Measurements from ENCODE around the gene C1orf21.

Gene C1orf21

DNA sequence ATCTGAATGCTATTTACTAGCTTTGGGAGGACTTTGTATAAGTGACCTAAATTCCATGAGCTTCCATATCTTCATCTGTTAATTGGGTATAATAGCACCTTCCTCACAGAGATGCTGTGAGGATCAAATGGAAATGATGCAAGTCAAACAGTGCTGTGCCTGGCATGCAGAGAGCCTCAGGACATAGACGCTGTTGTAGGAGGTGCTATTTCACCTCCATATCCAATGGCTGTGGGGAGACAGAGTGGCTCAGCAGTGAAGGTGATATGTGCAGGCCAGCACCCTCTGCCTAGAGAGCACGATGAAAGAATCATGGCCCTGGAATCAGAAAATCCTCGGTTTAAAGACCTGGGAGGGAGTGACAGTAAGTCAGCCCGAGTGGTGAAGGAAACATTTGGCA is 16.0 kb upstream of the C1orf21 start:
- H4K20me1 ChIP-seq (ENCODE audit: insufficient read depth, low read length), result no peaks in the 10 kb centered on the region
- no peaks in the 10 kb centered on the region for H3K79me2 ChIP-seq (ENCODE audit: insufficient read depth, low read length)
- no peak overlapping the region for H3K4me2 ChIP-seq (ENCODE audit: low read length)
- TF ChIP-seq, protein P1, sequence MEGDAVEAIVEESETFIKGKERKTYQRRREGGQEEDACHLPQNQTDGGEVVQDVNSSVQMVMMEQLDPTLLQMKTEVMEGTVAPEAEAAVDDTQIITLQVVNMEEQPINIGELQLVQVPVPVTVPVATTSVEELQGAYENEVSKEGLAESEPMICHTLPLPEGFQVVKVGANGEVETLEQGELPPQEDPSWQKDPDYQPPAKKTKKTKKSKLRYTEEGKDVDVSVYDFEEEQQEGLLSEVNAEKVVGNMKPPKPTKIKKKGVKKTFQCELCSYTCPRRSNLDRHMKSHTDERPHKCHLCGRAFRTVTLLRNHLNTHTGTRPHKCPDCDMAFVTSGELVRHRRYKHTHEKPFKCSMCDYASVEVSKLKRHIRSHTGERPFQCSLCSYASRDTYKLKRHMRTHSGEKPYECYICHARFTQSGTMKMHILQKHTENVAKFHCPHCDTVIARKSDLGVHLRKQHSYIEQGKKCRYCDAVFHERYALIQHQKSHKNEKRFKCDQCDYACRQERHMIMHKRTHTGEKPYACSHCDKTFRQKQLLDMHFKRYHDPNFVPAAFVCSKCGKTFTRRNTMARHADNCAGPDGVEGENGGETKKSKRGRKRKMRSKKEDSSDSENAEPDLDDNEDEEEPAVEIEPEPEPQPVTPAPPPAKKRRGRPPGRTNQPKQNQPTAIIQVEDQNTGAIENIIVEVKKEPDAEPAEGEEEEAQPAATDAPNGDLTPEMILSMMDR (IDR thresholded peaks at IDR 0.05; ENCODE audit: low read length), result no peak
- no peak for TF ChIP-seq EZH2 (IDR thresholded peaks at IDR 0.05; ENCODE audit: borderline replicate concordance, low read length)
- no peak overlapping the region for H3K9ac ChIP-seq (ENCODE audit: low read length)
- no peaks in the 10 kb centered on the region for H3K4me1 ChIP-seq (ENCODE audit: insufficient read depth, low read length, severe bottlenecking)
- H3K9me2 ChIP-seq (ENCODE audit: low read depth, low read length), result no peaks in the 10 kb centered on the region
- H3K27me3 ChIP-seq (ENCODE audit: insufficient read depth, low read length), result no peaks in the 10 kb centered on the region
- no peak overlapping the region for H2AFZ ChIP-seq (ENCODE audit: low read length)
- no peak overlapping the region for H3K4me3 ChIP-seq (ENCODE audit: low read depth, low read length, poor library complexity, severe bottlenecking)
- H3K36me3 ChIP-seq (ENCODE audit: insufficient read depth, low read length), result no peaks in the 10 kb centered on the region
- H3K27ac ChIP-seq (ENCODE audit: low read depth, low read length, poor library complexity, severe bottlenecking), result no peak overlapping the region
- no peaks in the 10 kb centered on the region for H3K9me3 ChIP-seq (ENCODE audit: low read length)
- H3F3A ChIP-seq (ENCODE audit: insufficient read depth, low read length), result no peaks in the 10 kb centered on the region

DNA sequence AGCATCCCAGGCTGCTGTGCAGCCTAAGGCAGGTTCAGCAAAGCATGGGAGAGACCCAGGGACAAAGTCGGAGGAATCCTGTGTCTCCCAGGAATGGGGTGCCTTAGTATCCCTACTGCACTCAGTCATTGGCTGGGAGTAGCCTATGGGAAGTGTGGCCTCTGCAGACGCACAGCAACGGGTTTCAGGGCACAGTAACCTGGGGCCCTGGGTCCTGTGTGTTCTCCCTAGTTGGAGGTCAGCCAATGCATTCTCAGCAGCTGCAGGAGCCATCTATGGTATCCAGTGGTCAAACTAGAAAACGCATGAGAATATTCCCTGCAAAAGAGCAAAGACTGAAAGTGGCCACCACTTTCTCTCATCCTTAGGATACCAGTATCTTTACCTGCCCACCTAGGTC is 13.7 kb upstream of the C1orf21 start:
- no peaks in the 10 kb centered on the region for H3K79me2 ChIP-seq (ENCODE audit: insufficient read depth, low read length)
- H3K27ac ChIP-seq (ENCODE audit: low read depth, low read length, poor library complexity, severe bottlenecking), result no peak overlapping the region

DNA sequence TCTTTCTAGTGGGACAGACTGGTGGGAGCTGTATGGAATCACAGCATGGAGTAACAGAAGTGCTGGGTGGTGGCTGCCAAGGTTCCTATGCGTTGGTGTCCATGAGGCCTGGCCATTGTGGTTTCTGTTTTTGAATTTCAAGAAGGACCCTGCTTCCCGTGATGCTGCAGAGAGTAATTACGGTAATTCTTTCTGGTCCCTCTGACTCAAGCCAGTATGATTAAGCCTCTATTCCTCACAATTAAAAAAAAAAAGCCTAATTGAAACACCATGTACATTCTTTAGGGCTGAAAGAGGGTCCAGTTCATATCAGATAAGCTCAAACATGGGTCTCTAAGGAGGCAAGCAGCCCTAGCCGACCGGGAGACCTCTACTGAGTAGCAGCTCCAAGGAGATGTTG is 10.5 kb upstream of the C1orf21 start:
- H3K9me3 ChIP-seq (ENCODE audit: low read length), result no peaks in the 10 kb centered on the region
- no peak overlapping the region for H3K4me2 ChIP-seq (ENCODE audit: low read length)
- TF ChIP-seq, protein P1 (IDR thresholded peaks at IDR 0.05; ENCODE audit: low read length), result no peak
- TF ChIP-seq EZH2 (IDR thresholded peaks at IDR 0.05; ENCODE audit: borderline replicate concordance, low read length), result no peak
- H3K27ac ChIP-seq (ENCODE audit: low read depth, low read length, poor library complexity, severe bottlenecking), result no peak overlapping the region
- H3K36me3 ChIP-seq (ENCODE audit: insufficient read depth, low read length), result no peaks in the 10 kb centered on the region
- H3K27me3 ChIP-seq (ENCODE audit: insufficient read depth, low read length), result no peaks in the 10 kb centered on the region; the same call in 1 of the 2 replicates
- H3K9me2 ChIP-seq (ENCODE audit: low read depth, low read length), result no peaks in the 10 kb centered on the region
- no peaks in the 10 kb centered on the region for H3K4me1 ChIP-seq (ENCODE audit: insufficient read depth, low read length, severe bottlenecking)
- H2AFZ ChIP-seq (ENCODE audit: low read length), result no peak overlapping the region
- no peaks in the 10 kb centered on the region for H4K20me1 ChIP-seq (ENCODE audit: insufficient read depth, low read length)
- H3K79me2 ChIP-seq (ENCODE audit: insufficient read depth, low read length), result no peaks in the 10 kb centered on the region
- H3F3A ChIP-seq (ENCODE audit: insufficient read depth, low read length), result no peaks in the 10 kb centered on the region
- no peak overlapping the region for H3K4me3 ChIP-seq (ENCODE audit: low read depth, low read length, poor library complexity, severe bottlenecking)
- H3K9ac ChIP-seq (ENCODE audit: low read length), result no peak overlapping the region

More for the DNA sequence above, 13.7 kb upstream of the C1orf21 start:
- H3K9me3 ChIP-seq (ENCODE audit: low read length), result no peaks in the 10 kb centered on the region
- no peak overlapping the region for H3K9ac ChIP-seq (ENCODE audit: low read length)
- no peaks in the 10 kb centered on the region for H3F3A ChIP-seq (ENCODE audit: insufficient read depth, low read length)
- no peak overlapping the region for H2AFZ ChIP-seq (ENCODE audit: low read length)
- no peak overlapping the region for H3K4me3 ChIP-seq (ENCODE audit: low read depth, low read length, poor library complexity, severe bottlenecking)
- no peaks in the 10 kb centered on the region for H3K4me1 ChIP-seq (ENCODE audit: insufficient read depth, low read length, severe bottlenecking)
- H3K27me3 ChIP-seq (ENCODE audit: insufficient read depth, low read length), result no peaks in the 10 kb centered on the region; the same call in 1 of the 2 replicates
- no peaks in the 10 kb centered on the region for H3K9me2 ChIP-seq (ENCODE audit: low read depth, low read length)
- no peaks in the 10 kb centered on the region for H3K36me3 ChIP-seq (ENCODE audit: insufficient read depth, low read length)
- no peak for TF ChIP-seq EZH2 (IDR thresholded peaks at IDR 0.05; ENCODE audit: borderline replicate concordance, low read length)
- TF ChIP-seq, protein P1 (IDR thresholded peaks at IDR 0.05; ENCODE audit: low read length), result no peak
- no peak overlapping the region for H3K4me2 ChIP-seq (ENCODE audit: low read length)
- H4K20me1 ChIP-seq (ENCODE audit: insufficient read depth, low read length), result no peaks in the 10 kb centered on the region
